ENCODE results near the gene TBC1D25. TPM values are rescaled to one million over a fixed set of nuclear protein-coding genes. Genes with fewer than 3 reads are reported as not detected.

TBC1D25 gene
- total and polyA plus RNA-seq, 2 of the 4 experiments (the other 2 are of a cell fraction) = 11.3 to 15.9 TPM

GRCh38 chrX:48533165-48533564 lies 6.3 kb upstream of the TBC1D25 start:
- ATAC-seq (ENCODE audit: low read depth) (no peak), DNase-seq (no peak)
- Histone ChIP-seq H2AK5ac (ENCODE audit: low read depth, low read length) (no peak overlapping the region), H3K9me1 (ENCODE audit: insufficient read depth, low read length) (no peaks in the 10 kb centered on the region), H2BK5ac (ENCODE audit: low read depth, low read length, poor library complexity, severe bottlenecking) (no peak overlapping the region), H3K56ac (ENCODE audit: extremely low read depth, insufficient read depth, low read length) (no peak overlapping the region), H3K4me2 (ENCODE audit: low read depth, low read length) (no peak overlapping the region), H3K36me3 (ENCODE audit: control insufficient read depth, insufficient read depth, low read length) (peaks cover 2% of the 10 kb centered on the region; the same call in 1 of the 2 replicates), H3K9me3 (ENCODE audit: control insufficient read depth, insufficient read depth, low read length) (no peaks in the 10 kb centered on the region; the same call in 1 of the 2 replicates), H2AFZ (replicated peaks; ENCODE audit: low read length, poor library complexity) (no peak overlapping the region), H4K91ac (ENCODE audit: insufficient read depth, low read depth, low read length) (no peak overlapping the region), H3K79me1 (ENCODE audit: low read depth in 1 of 2, low read length in 2 of 2) (no peaks in the 10 kb centered on the region), H4K5ac (ENCODE audit: low read depth, low read length) (no peak overlapping the region), H2BK20ac (ENCODE audit: low read depth, low read length) (no peak overlapping the region), H2AK9ac (replicated peaks; ENCODE audit: low read depth, low read length, poor library complexity) (no peak overlapping the region), H2BK120ac (ENCODE audit: low read depth, low read length) (no peak overlapping the region), H2BK15ac (ENCODE audit: low read depth, low read length) (no peak overlapping the region), H3K18ac (ENCODE audit: low read depth, low read length) (no peak overlapping the region), H3K23ac (ENCODE audit: low read depth, low read length) (no peak overlapping the region), H3K27me3 (ENCODE audit: control insufficient read depth, insufficient read depth, low read length) (no peaks in the 10 kb centered on the region), H4K20me1 (ENCODE audit: insufficient read depth, low read length) (no peaks in the 10 kb centered on the region), H3K4me1 (ENCODE audit: control insufficient read depth, insufficient read depth, low read length) (0 out of 2 replicates have a peak, but pooled peaks cover 1% of the 10 kb centered on the region), H4K8ac (ENCODE audit: low read depth in 2 of 2, low read length in 2 of 2) (no peak overlapping the region), H3K14ac (replicated peaks; ENCODE audit: low read depth, low read length) (no peak overlapping the region), H3K4me3 (ENCODE audit: insufficient read depth, low read depth, low read length) (no peak overlapping the region), H3K27ac (ENCODE audit: insufficient read depth, low read length) (no peak overlapping the region), H3K9ac (ENCODE audit: low read depth, low read length) (no peak overlapping the region), H3K4ac (ENCODE audit: low read depth, low read length) (no peak overlapping the region)
- POLR2A ChIA-PET (ENCODE audit: unreplicated experiment) = no interaction called here
- intact Hi-C loops (cut with micrococcal nuclease) = no loop called here
- in situ Hi-C loops (cut with MboI; ENCODE audit: low sequenced_read_pairs) = no loop called here
- WGBS, 2 experiments (ENCODE audit: extremely low coverage in 2 of 2, insufficient read length in 1 of 2) = 63% methylated on average over 2 of the region's 3 CpGs; no CpG with 5 or more reads in 1 of the 2 experiments
- no TSS peak for BruUV-seq (replicated peaks)
- CTCF ChIA-PET = no interaction called here
- dilution Hi-C loops (cut with HindIII; ENCODE audit: low sequenced_read_pairs, unreplicated experiment) = no loop called here
- TF ChIP-seq SMC3 (IDR thresholded peaks at IDR 0.05; ENCODE audit: low read depth, low read length) = no peak
- TF ChIP-seq MAZ (IDR thresholded peaks at IDR 0.05; ENCODE audit: borderline replicate concordance, low read depth, low read length) = no peak
- TF ChIP-seq NFE2L2 (IDR thresholded peaks at IDR 0.05; ENCODE audit: low read depth, low read length) = no peak
- TF ChIP-seq RFX5 (IDR thresholded peaks at IDR 0.05; ENCODE audit: low read depth, low read length) = no peak
- TF ChIP-seq CTCF (conservative IDR thresholded peaks at IDR 0.05; ENCODE audit: low read depth, low read length) = no peak
- no peak for TF ChIP-seq BHLHE40 (IDR thresholded peaks at IDR 0.05; ENCODE audit: low read depth, low read length)
- no peak for TF ChIP-seq USF2 (IDR thresholded peaks at IDR 0.05; ENCODE audit: low read depth, low read length)
- TF ChIP-seq MAFK (IDR thresholded peaks at IDR 0.05; ENCODE audit: low read depth, low read length) = no peak
- no peak for TF ChIP-seq MXI1 (IDR thresholded peaks at IDR 0.05; ENCODE audit: borderline replicate concordance, low read depth, low read length)
- TF ChIP-seq RCOR1 (IDR thresholded peaks at IDR 0.05; ENCODE audit: insufficient replicate concordance, low read length) = no peak
- TF ChIP-seq CEBPB (IDR thresholded peaks at IDR 0.05; ENCODE audit: low read depth, low read length) = no peak
- TF ChIP-seq ELK1 (IDR thresholded peaks at IDR 0.05; ENCODE audit: borderline replicate concordance, low read depth, low read length) = no peak
- no peak for TF ChIP-seq RAD21 (IDR thresholded peaks at IDR 0.05; ENCODE audit: low read length)
- no peak for TF ChIP-seq CHD1 (IDR thresholded peaks at IDR 0.05; ENCODE audit: low read depth, low read length)
- TF ChIP-seq FOS (IDR thresholded peaks at IDR 0.05; ENCODE audit: low read depth, low read length) = no peak

All from IMR-90 (cell line).